Naive thymus-derived CD4-positive, alpha-beta T cell (primary cell): Measurements from ENCODE around the gene TTI1. TPM values are rescaled to one million over a fixed set of nuclear protein-coding genes. Genes with fewer than 3 reads are reported as not detected.
"Not testable (repeated sequence)": the region's sequence is repeated elsewhere in the genome, so short reads cannot be mapped to it uniquely, and the experiment has no call there.

Experiments
- ATAC-seq: fragments of 150-1000 bp; cut with Tn5 transposase; 2 replicates; pipeline ENCODE4 v1.10.0; 2021; ENCODE audit warnings: mild to moderate bottlenecking, moderate library complexity
- CTCF ChIA-PET: fragments of 350-600 bp; sonication (Branson Sonifier 250); formaldehyde crosslinking; loops from one replicate; lab custom pipeline; 2021; ENCODE audit warnings: antibody characterized with exemption; lab: Charles Lee
- POLR2A ChIA-PET: fragments of 350-600 bp; sonication (Branson Sonifier 250); formaldehyde crosslinking; loops from one replicate; lab custom pipeline; 2021; ENCODE audit warnings: antibody characterized with exemption, inconsistent platforms; lab: Charles Lee
- DNase-seq, 9 donors: peaks; one replicate each; pipeline versions ENCODE4 v3.0.0 to v3.0.0-alpha.2; 2020 to 2022; ENCODE audit warnings: mixed read lengths in 1 of 9
- H3K27ac ChIP-seq: one replicate; pipeline ENCODE4 v1.7.0; 2013; ENCODE audit warnings: mild to moderate bottlenecking, low read depth, low read length, moderate library complexity
- H3K27me3 ChIP-seq, 2 donors: one replicate each; pipeline ENCODE4 v1.7.0; 2013; ENCODE audit warnings: low read length in 2 of 2, mild to moderate bottlenecking in 2 of 2, moderate library complexity in 2 of 2; ENCODE audit not compliant: control insufficient read depth in 2 of 2, insufficient read depth in 2 of 2
- H3K36me3 ChIP-seq, 3 experiments: 1 replicate in 2 of 3; 2 replicates in 1 of 3; pipeline ENCODE4 v1.7.0; 2013; ENCODE audit warnings: low read length in 3 of 3, mild to moderate bottlenecking in 3 of 3, moderate library complexity in 1 of 3; ENCODE audit not compliant: insufficient read depth in 3 of 3, control insufficient read depth in 2 of 3
- H3K4me1 ChIP-seq, 2 donors: one replicate each; pipeline ENCODE4 v1.7.0; 2013; ENCODE audit warnings: low read length in 2 of 2, mild to moderate bottlenecking in 2 of 2, moderate library complexity in 1 of 2; ENCODE audit not compliant: control insufficient read depth in 2 of 2, insufficient read depth in 2 of 2
- H3K4me3 ChIP-seq: 2 replicates; pipeline ENCODE4 v1.7.0; 2013; ENCODE audit warnings: mild to moderate bottlenecking, low read length
- H3K9me3 ChIP-seq, 3 experiments: 1 replicate in 2 of 3; 2 replicates in 1 of 3; pipeline ENCODE4 v1.7.0; 2013; ENCODE audit warnings: low read length in 3 of 3; ENCODE audit not compliant: control insufficient read depth in 2 of 3
- H3K27ac Mint-ChIP-seq, 9 donors: one replicate each; pipeline ENCODE4 v1.8.0; 2020 to 2022; ENCODE audit warnings: mixed read lengths in 9 of 9, mild to moderate bottlenecking in 8 of 9, moderate library complexity in 5 of 9, inconsistent platforms in 2 of 9
- H3K27me3 Mint-ChIP-seq, 5 donors: one replicate each; pipeline ENCODE4 v1.8.0; 2021 to 2022; ENCODE audit warnings: mixed read lengths in 5 of 5, mild to moderate bottlenecking in 1 of 5
- H3K36me3 Mint-ChIP-seq, 5 donors: one replicate each; pipeline ENCODE4 v1.8.0; 2020 to 2022; ENCODE audit warnings: mixed read lengths in 5 of 5, mild to moderate bottlenecking in 3 of 5, inconsistent platforms in 1 of 5
- H3K4me1 Mint-ChIP-seq, 7 donors: one replicate each; pipeline ENCODE4 v1.8.0; 2020 to 2022; ENCODE audit warnings: mixed read lengths in 7 of 7, mild to moderate bottlenecking in 3 of 7, inconsistent platforms in 1 of 7
- H3K4me3 Mint-ChIP-seq, 10 donors: one replicate each; pipeline ENCODE4 v1.8.0; 2020 to 2022; ENCODE audit warnings: mild to moderate bottlenecking in 10 of 10, mixed read lengths in 10 of 10, moderate library complexity in 6 of 10, inconsistent platforms in 2 of 10
- H3K9me3 Mint-ChIP-seq, 11 donors: one replicate each; pipeline ENCODE4 v1.8.0; 2020 to 2022; ENCODE audit warnings: mixed read lengths in 11 of 11, mild to moderate bottlenecking in 4 of 11, inconsistent platforms in 1 of 11, moderate library complexity in 1 of 11
- intact Hi-C, 2 donors: fragments of 100-400 bp; cut with micrococcal nuclease; formaldehyde crosslinking; loops; one replicate each; pipeline ENCODE4 v1.15.1; 2023
- polyA plus RNA-seq, 2 donors: library from polyadenylated mRNA; unstranded; fragments of 300-500 nt; fragmentation: Illumina TruSeq; gene quantifications; one replicate each; pipeline ENCODE4 v1.2.3, GENCODE V29; 2021
- total RNA-seq, 6 experiments: library from RNA in 5 of 6; stranded (reverse) in 5 of 6; gene quantifications; 1 replicate in 5 of 6; 2 replicates in 1 of 6; pipeline ENCODE4 v1.2.3 and lab custom pipeline; 2021 to 2026

TTI1 gene
- total and polyA plus RNA-seq, 7 experiments from 2014 or later = 15.0 to 29.8 (median 25.0) TPM

GRCh38 chr20:37972256-37973058, 60.8 kb downstream of the TTI1 start:
- Mint-ChIP-seq H3K4me3 (no peak overlapping the region), H3K9me3 (peaks cover 7 to 36% (median 19%) of the 10 kb centered on the region in 11 donors), H3K4me1 (peaks cover 0 to 15% (median 8%) of the 10 kb centered on the region in 7 donors), H3K36me3 (peaks cover 1 to 50% (median 35%) of the 10 kb centered on the region in 5 donors), H3K27me3 (no peaks in the 10 kb centered on the region), H3K27ac (no peak overlapping the region)
- Histone ChIP-seq H3K27ac (no peak overlapping the region), H3K9me3 (peaks cover 0 to 9% (median 0%) of the 10 kb centered on the region in 3 experiments), H3K4me3 (no peak overlapping the region), H3K27me3 (no peaks in the 10 kb centered on the region), H3K36me3 (no peaks in the 10 kb centered on the region), H3K4me1 (no peaks in the 10 kb centered on the region)
- no peak for ATAC-seq
- POLR2A ChIA-PET = no interaction called here
- no peak for DNase-seq
- CTCF ChIA-PET = no interaction called here
- intact Hi-C loops = no loop called here

DNA sequence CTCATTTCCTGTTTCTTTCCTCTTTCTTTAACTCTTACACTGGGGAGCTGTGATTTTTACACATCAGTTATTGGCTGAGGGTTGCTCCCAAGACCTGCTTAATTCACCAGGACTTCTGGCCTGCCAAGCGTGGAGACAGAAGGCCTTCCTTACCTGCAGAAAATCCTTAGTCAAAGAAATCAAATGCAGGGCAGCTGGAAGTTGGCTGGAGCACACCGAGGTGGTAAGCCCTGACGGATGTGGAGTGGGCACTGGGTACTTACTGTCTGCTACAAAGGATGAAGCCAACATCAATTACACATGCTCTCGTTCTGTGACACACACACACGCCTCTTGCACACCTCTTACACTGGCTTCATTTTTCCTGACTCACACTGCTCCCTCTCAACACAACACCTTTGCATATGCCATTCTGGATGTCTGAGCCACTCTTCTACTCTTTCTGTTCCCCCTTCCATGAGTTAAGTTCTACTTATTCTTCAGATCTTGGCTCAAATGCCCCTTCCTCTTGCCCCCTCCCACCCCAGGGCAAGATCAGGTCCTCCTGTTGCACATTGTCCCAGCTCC, 61.6 kb downstream of the TTI1 start:
- Mint-ChIP-seq H3K4me1 (peaks cover 0 to 8% (median 2%) of the 10 kb centered on the region in 7 donors), H3K9me3 (peaks cover 7 to 44% (median 27%) of the 10 kb centered on the region in 11 donors), H3K27ac (no peak overlapping the region), H3K36me3 (peaks cover 1 to 47% (median 35%) of the 10 kb centered on the region in 5 donors), H3K4me3 (no peak overlapping the region), H3K27me3 (peaks cover 0 to 3% (median 0%) of the 10 kb centered on the region in 5 donors)
- ChIA-PET CTCF (no interaction called here), POLR2A (no interaction called here)
- Histone ChIP-seq H3K27me3 (no peaks in the 10 kb centered on the region), H3K4me3 (no peak overlapping the region), H3K9me3 (peaks cover 0 to 9% (median 0%) of the 10 kb centered on the region in 3 experiments), H3K36me3 (no peaks in the 10 kb centered on the region), H3K4me1 (no peaks in the 10 kb centered on the region), H3K27ac (no peak overlapping the region)
- ATAC-seq = no peak
- DNase-seq = no peak
- intact Hi-C loops = no loop called here

DNA sequence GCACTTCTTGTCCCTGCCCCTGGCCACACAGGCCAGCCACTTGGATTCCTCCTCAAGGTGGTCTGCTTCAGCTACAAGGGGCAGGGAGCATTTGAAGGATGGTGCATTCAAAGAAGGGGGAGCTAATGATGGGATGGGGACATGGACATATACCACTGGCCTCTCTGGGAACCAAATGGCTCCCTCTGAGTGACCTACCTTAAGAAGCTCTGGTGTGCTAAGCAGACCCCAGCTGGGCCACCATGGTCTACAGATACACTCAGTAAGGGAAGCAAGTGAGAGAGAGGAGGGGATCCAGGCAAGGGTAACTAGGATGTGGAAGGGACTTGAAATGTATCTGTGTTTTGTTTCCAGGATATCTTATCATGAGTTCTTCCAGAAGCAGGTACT, 62.4 kb downstream of the TTI1 start:
- no peak for ATAC-seq
- ChIA-PET CTCF (no interaction called here), POLR2A (no interaction called here)
- H3K36me3 ChIP-seq = no peaks in the 10 kb centered on the region
- peaks cover 0 to 9% (median 0%) of the 10 kb centered on the region in 3 experiments for H3K9me3 ChIP-seq
- H3K4me1 ChIP-seq = no peaks in the 10 kb centered on the region
- peaks cover 7 to 50% (median 33%) of the 10 kb centered on the region in 11 donors for H3K9me3 Mint-ChIP-seq
- peaks cover 0 to under 1% (median 0%) of the 10 kb centered on the region in 7 donors for H3K4me1 Mint-ChIP-seq
- peaks cover 1 to 46% (median 35%) of the 10 kb centered on the region in 5 donors for H3K36me3 Mint-ChIP-seq
- no peak for DNase-seq
- no peaks in the 10 kb centered on the region for H3K27me3 ChIP-seq
- H3K4me3 Mint-ChIP-seq = no peak overlapping the region
- H3K27ac Mint-ChIP-seq = no peak overlapping the region
- no peak overlapping the region for H3K27ac ChIP-seq
- intact Hi-C loops = no loop called here
- H3K4me3 ChIP-seq = no peak overlapping the region
- peaks cover 0 to 6% (median 0%) of the 10 kb centered on the region in 5 donors for H3K27me3 Mint-ChIP-seq

DNA sequence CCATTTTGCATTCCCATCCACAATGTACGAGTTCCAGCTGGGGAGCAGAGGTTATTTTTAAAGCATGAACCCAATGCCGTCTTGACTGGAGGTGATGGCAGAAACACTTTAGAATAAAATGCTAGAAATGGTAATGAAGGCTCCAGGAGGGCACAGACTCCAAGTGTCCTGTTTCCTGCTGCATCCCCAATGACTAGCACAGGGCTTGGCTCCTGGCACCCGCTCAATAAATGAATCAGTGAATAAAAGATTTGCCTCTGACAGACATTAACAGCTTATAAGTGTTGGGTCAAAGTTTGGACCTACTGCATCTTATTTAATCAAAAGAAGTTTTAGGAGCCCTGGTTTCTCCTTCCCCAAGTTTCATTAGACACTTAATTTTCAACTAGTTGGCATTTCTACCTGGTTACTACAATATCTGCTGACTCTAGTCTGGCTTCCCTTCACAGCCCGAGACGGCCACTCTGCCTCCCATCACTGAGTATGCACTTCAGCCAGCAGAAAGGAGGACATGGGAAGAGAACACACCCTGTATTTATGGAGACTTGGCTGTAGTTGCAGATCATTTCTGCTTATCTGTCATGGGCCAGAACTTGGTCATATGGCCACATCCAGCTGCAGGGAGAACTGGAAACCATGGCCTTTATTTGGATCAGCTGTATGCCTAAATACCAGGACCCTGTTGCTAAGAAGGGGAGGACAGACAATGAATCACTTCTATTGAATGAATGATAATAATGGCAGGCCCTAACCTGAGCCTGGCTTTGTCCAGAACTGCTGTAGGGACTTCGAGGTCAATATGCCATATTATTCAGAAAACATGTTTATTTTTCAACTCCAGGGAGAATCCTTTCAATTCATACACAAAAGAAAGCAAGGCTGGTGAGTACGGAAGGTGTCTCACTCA, 63.1 kb downstream of the TTI1 start:
- DNase-seq (no peak), ATAC-seq (no peak)
- no peaks in the 10 kb centered on the region for H3K4me1 Mint-ChIP-seq
- no peak overlapping the region for H3K27ac ChIP-seq
- peaks cover 7 to 51% (median 35%) of the 10 kb centered on the region in 11 donors for H3K9me3 Mint-ChIP-seq
- peaks cover 1 to 45% (median 35%) of the 10 kb centered on the region in 5 donors for H3K36me3 Mint-ChIP-seq
- H3K4me3 Mint-ChIP-seq = no peak overlapping the region
- CTCF ChIA-PET = no interaction called here
- intact Hi-C loops = no loop called here
- no peak overlapping the region for H3K4me3 ChIP-seq
- H3K4me1 ChIP-seq = no peaks in the 10 kb centered on the region
- no peak overlapping the region for H3K27ac Mint-ChIP-seq
- H3K36me3 ChIP-seq = no peaks in the 10 kb centered on the region
- H3K27me3 ChIP-seq = no peaks in the 10 kb centered on the region
- POLR2A ChIA-PET = no interaction called here
- H3K27me3 Mint-ChIP-seq = peaks cover 0 to 6% (median 0%) of the 10 kb centered on the region in 5 donors
- peaks cover 0 to 9% (median 0%) of the 10 kb centered on the region in 3 experiments for H3K9me3 ChIP-seq

DNA sequence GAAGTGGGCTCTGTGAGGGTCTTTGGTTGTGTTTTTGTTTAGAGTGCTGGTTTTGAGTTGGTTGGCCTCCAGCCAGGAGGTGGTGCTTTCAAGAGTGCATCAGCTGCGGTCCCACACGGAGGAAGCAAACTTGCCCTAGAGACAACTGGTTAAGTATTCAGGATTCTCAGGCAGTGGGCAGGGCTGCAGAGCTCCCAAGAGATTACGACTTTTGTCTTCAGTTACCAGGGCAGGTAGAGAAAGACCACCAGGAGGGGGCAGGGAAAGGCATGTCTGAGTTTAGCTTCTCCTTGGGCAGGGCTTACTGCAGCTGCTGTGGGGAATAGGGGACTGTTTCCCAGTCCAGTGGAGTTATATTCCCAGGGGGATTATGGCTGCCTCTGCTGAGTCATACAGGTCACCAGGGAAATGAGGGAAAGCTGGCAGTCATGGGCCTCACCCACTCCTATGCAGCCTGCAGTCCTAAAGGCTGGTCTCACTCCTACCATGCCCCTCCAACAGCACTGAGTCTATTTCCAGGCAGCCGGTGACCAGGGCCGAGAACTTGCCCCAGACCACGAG, 64.3 kb downstream of the TTI1 start:
- Mint-ChIP-seq H3K27me3 (peaks cover 0 to 9% (median 3%) of the 10 kb centered on the region in 5 donors), H3K4me1 (no peaks in the 10 kb centered on the region), H3K4me3 (no peak overlapping the region), H3K9me3 (peaks cover 10 to 63% (median 38%) of the 10 kb centered on the region in 11 donors), H3K36me3 (peaks cover 1 to 42% (median 30%) of the 10 kb centered on the region in 5 donors), H3K27ac (no peak overlapping the region)
- ChIA-PET POLR2A (no interaction called here), CTCF (interaction anchor here (0.6 kb wide), 1 partner anchor 33 kb away, joined by 3 read pairs; no protein-coding TSS in a partner anchor)
- Histone ChIP-seq H3K36me3 (no peaks in the 10 kb centered on the region), H3K27me3 (no peaks in the 10 kb centered on the region), H3K27ac (no peak overlapping the region), H3K4me3 (no peak overlapping the region), H3K9me3 (peaks cover 0 to 14% (median 0%) of the 10 kb centered on the region in 3 experiments), H3K4me1 (no peaks in the 10 kb centered on the region)
- no peak for DNase-seq
- ATAC-seq = no peak
- intact Hi-C loops = no loop called here

- Mint-ChIP-seq H3K9me3 (peaks cover 8 to 76% (median 45%) of the 10 kb centered on the region in 11 donors), H3K36me3 (peaks cover 0 to 12% (median 6%) of the 10 kb centered on the region in 5 donors), H3K27me3 (peaks cover 0 to 23% (median 4%) of the 10 kb centered on the region in 5 donors)
- POLR2A ChIA-PET, H3K27me3 ChIP-seq, H3K36me3 ChIP-seq, CTCF ChIA-PET, H3K4me1 ChIP-seq, H3K4me3 Mint-ChIP-seq, H3K4me1 Mint-ChIP-seq, intact Hi-C loops, H3K4me3 ChIP-seq, H3K27ac Mint-ChIP-seq, DNase-seq, H3K9me3 ChIP-seq, H3K27ac ChIP-seq, ATAC-seq: not testable (repeated sequence)
These were observed 69.8 kb downstream of the TTI1 start for GRCh38 chr20:37963483-37963882.
